DND-41 (cell line): ENCODE measurements around the gene CALCB.
"Not testable (repeated sequence)": the region's sequence is repeated elsewhere in the genome, so short reads cannot be mapped to it uniquely, and the experiment has no call there.

ENCODE experiments used
- ATAC-seq: fragments of 200-7000 bp; cut with Tn5 transposase; 3 replicates; pipeline ENCODE4 v1.9.1; 2021; ENCODE audit warnings: low read depth; ENCODE audit not compliant: insufficient read depth
- DNase-seq: peaks from one replicate; pipeline ENCODE4 v3.0.0-alpha.2; 2020
- H2AFZ ChIP-seq: 2 replicates; pipeline ENCODE4 v1.6.0; 2012; ENCODE audit warnings: low read depth, low read length
- H3K27ac ChIP-seq: 2 replicates; pipeline ENCODE4 v1.5.1; 2012; ENCODE audit warnings: low read length, inconsistent platforms
- H3K27me3 ChIP-seq: fragments of 200-600 bp; sonication (generic); 2 replicates; pipeline ENCODE4 v1.6.0; 2012; ENCODE audit warnings: low read length, mild to moderate bottlenecking, inconsistent platforms; ENCODE audit not compliant: insufficient read depth, poor library complexity
- H3K36me3 ChIP-seq: 2 replicates; pipeline ENCODE4 v1.5.1; 2012; ENCODE audit warnings: low read length, inconsistent platforms; ENCODE audit not compliant: insufficient read depth
- H3K4me1 ChIP-seq: 2 replicates; pipeline ENCODE4 v1.5.1; 2012; ENCODE audit warnings: mild to moderate bottlenecking, low read length; ENCODE audit not compliant: insufficient read depth
- H3K4me2 ChIP-seq: 2 replicates; pipeline ENCODE4 v1.6.0; 2012; ENCODE audit warnings: mild to moderate bottlenecking, moderate library complexity, low read length, inconsistent platforms; ENCODE audit not compliant: insufficient read depth
- H3K4me3 ChIP-seq, 2 experiments: fragments of 200-600 bp in 1 of 2; shearing (Covaris generic) in 1 of 2; 2 replicates each; pipeline ENCODE4 v1.5.1; 2012 to 2016; ENCODE audit warnings: inconsistent platforms in 2 of 2, low read length in 2 of 2, mild to moderate bottlenecking in 2 of 2, low read depth in 1 of 2, moderate library complexity in 1 of 2
- H3K79me2 ChIP-seq: 2 replicates; pipeline ENCODE4 v1.6.0; 2012; ENCODE audit warnings: low read length, inconsistent platforms; ENCODE audit not compliant: insufficient read depth
- H3K9ac ChIP-seq: 2 replicates; pipeline ENCODE4 v1.6.0; 2012; ENCODE audit warnings: low read depth, mild to moderate bottlenecking, inconsistent platforms, low read length, moderate library complexity
- H3K9me3 ChIP-seq: 2 replicates; pipeline ENCODE4 v1.5.1; 2012; ENCODE audit warnings: low read length, moderate library complexity, mild to moderate bottlenecking, inconsistent platforms; ENCODE audit not compliant: insufficient read depth, severe bottlenecking
- H4K20me1 ChIP-seq: 2 replicates; pipeline ENCODE4 v1.6.0; 2012; ENCODE audit warnings: low read length; ENCODE audit not compliant: insufficient read depth
- CTCF ChIP-seq: IDR thresholded peaks from 2 replicates; pipeline ENCODE4 v1.5.1; 2012; ENCODE audit warnings: borderline replicate concordance, low read length, moderate library complexity, mild to moderate bottlenecking; ENCODE audit not compliant: poor library complexity, severe bottlenecking; ENCODE audit errors: extremely low read depth
- EZH2 ChIP-seq: IDR thresholded peaks from 3 replicates; pipeline ENCODE4 v1.6.1; 2012; ENCODE audit warnings: borderline replicate concordance, low read depth, mild to moderate bottlenecking, moderate library complexity, low read length, inconsistent platforms; ENCODE audit not compliant: severe bottlenecking

Gene CALCB

GRCh38 chr11:15038963-15039362, 34.4 kb upstream of the CALCB start:
- no peaks in the 10 kb centered on the region for H3K36me3 ChIP-seq
- no peak overlapping the region for H3K9ac ChIP-seq
- H3K79me2 ChIP-seq: no peaks in the 10 kb centered on the region
- H3K4me2 ChIP-seq: no peak overlapping the region
- ATAC-seq: no peak
- H2AFZ ChIP-seq: no peak overlapping the region
- DNase-seq: no peak
- no peaks in the 10 kb centered on the region for H4K20me1 ChIP-seq
- TF ChIP-seq CTCF (peak; percentile 19), EZH2 (no peak)
- no peaks in the 10 kb centered on the region for H3K4me1 ChIP-seq
- no peak overlapping the region for H3K4me3 ChIP-seq
- H3K9me3 ChIP-seq: no peaks in the 10 kb centered on the region
- H3K27ac ChIP-seq: no peak overlapping the region
- H3K27me3 ChIP-seq: peaks cover 3% of the 10 kb centered on the region

- Histone ChIP-seq H2AFZ (no peak overlapping the region), H3K4me3 (no peak overlapping the region), H3K79me2 (no peaks in the 10 kb centered on the region), H3K9ac (no peak overlapping the region), H3K27ac (no peak overlapping the region), H3K4me1 (no peaks in the 10 kb centered on the region), H3K27me3 (peaks cover 3% of the 10 kb centered on the region), H3K4me2 (no peak overlapping the region), H3K36me3 (no peaks in the 10 kb centered on the region), H4K20me1 (no peaks in the 10 kb centered on the region), H3K9me3 (no peaks in the 10 kb centered on the region)
- TF ChIP-seq CTCF: no peak
- DNase-seq: no peak
- no peak for ATAC-seq
Measured at GRCh38 chr11:15045209-15045608, 28.2 kb upstream of the CALCB start.

- H3K36me3 ChIP-seq: no peaks in the 10 kb centered on the region
- DNase-seq: no peak
- no peaks in the 10 kb centered on the region for H3K4me1 ChIP-seq
- no peak for ATAC-seq
- TF ChIP-seq EZH2 (no peak), CTCF (no peak)
- H3K27ac ChIP-seq: no peak overlapping the region
- H2AFZ ChIP-seq: no peak overlapping the region
- no peak overlapping the region for H3K9ac ChIP-seq
- no peaks in the 10 kb centered on the region for H3K79me2 ChIP-seq
- peaks cover 3% of the 10 kb centered on the region for H3K27me3 ChIP-seq
- H3K4me3 ChIP-seq: no peak overlapping the region
- no peak overlapping the region for H3K4me2 ChIP-seq
- H4K20me1 ChIP-seq: no peaks in the 10 kb centered on the region
- H3K9me3 ChIP-seq: no peaks in the 10 kb centered on the region
Measured at GRCh38 chr11:15045891-15046290, 27.5 kb upstream of the CALCB start.

GRCh38 chr11:15046673-15047072, 26.7 kb upstream of the CALCB start:
- not testable (repeated sequence) for H4K20me1 ChIP-seq, DNase-seq, H3K9ac ChIP-seq, H3K36me3 ChIP-seq, H3K4me2 ChIP-seq, H3K27me3 ChIP-seq, ATAC-seq, H3K4me3 ChIP-seq, H3K27ac ChIP-seq, H3K9me3 ChIP-seq, H2AFZ ChIP-seq, H3K79me2 ChIP-seq, H3K4me1 ChIP-seq
